GM21360 (cell line): Measurements from ENCODE around the gene LAS1L.
"Not testable (repeated sequence)": the region's sequence is repeated elsewhere in the genome, so short reads cannot be mapped to it uniquely, and the experiment has no call there.

Source experiments
- ATAC-seq: cut with Tn5 transposase; IDR thresholded peaks from one replicate; pipeline ENCODE4 v1.9.1; 2021; ENCODE audit warnings: mild to moderate bottlenecking, moderate library complexity; ENCODE audit not compliant: unreplicated experiment

LAS1L gene

GRCh38 chrX:65534450-65535292, at the start of gene LAS1L:
LAS1L (minus strand) TSS chrX:65534787; CDS start chrX:65534715, 72 bp downstream.
- ATAC-seq = peak; percentile 99

- no peak for ATAC-seq
These were observed 48.0 kb upstream of the LAS1L start for GRCh38 chrX:65582450-65583082.

- ATAC-seq = peak; percentile 77
These were observed 47.2 kb upstream of the LAS1L start for GRCh38 chrX:65581661-65582339.

- no peak for ATAC-seq
These were observed 43.8 kb upstream of the LAS1L start for GRCh38 chrX:65578346-65578745.

GRCh38 chrX:65576160-65576559, 41.6 kb upstream of the LAS1L start:
- no peak for ATAC-seq

GRCh38 chrX:65575022-65575421, 40.4 kb upstream of the LAS1L start:
- no peak for ATAC-seq

GRCh38 chrX:65574356-65574755, 39.8 kb upstream of the LAS1L start:
- no peak for ATAC-seq

GRCh38 chrX:65572971-65573370, 38.4 kb upstream of the LAS1L start:
- no peak for ATAC-seq

- ATAC-seq = not testable (repeated sequence)
These were observed 28.3 kb upstream of the LAS1L start for GRCh38 chrX:65562850-65563249.

- no peak for ATAC-seq
These were observed 17.1 kb upstream of the LAS1L start for GRCh38 chrX:65551489-65552339.

- no peak for ATAC-seq
These were observed 16.5 kb upstream of the LAS1L start for GRCh38 chrX:65551086-65551485.

GRCh38 chrX:65545456-65545855, 10.9 kb upstream of the LAS1L start:
- ATAC-seq = no peak

- ATAC-seq = no peak
These were observed 2.6 kb upstream of the LAS1L start for GRCh38 chrX:65537229-65537628.

GRCh38 chrX:65536291-65536690, 1.7 kb upstream of the LAS1L start:
- ATAC-seq = no peak

GRCh38 chrX:65532016-65532415, 2.6 kb downstream of the LAS1L start:
- ATAC-seq = no peak

- peak; percentile 74 for ATAC-seq
These were observed 5.8 kb downstream of the LAS1L start for GRCh38 chrX:65528705-65529340.

- ATAC-seq = no peak
These were observed 6.3 kb downstream of the LAS1L start for GRCh38 chrX:65528293-65528692.

GRCh38 chrX:65524139-65524538, 10.4 kb downstream of the LAS1L start:
- ATAC-seq = no peak

- no peak for ATAC-seq
These were observed 11.7 kb downstream of the LAS1L start for GRCh38 chrX:65522739-65523372.

- not testable (repeated sequence) for ATAC-seq
These were observed 15.1 kb downstream of the LAS1L start for GRCh38 chrX:65519530-65519929.
